Upper lobe of left lung (tissue), 6 donors: ENCODE data around the gene SLC5A12. TPM values are rescaled to one million over a fixed set of nuclear protein-coding genes. Genes with fewer than 3 reads are reported as not detected.

Experiments
- ATAC-seq, 2 donors: fragments of 200-7000 bp; cut with Tn5 transposase; one replicate each; pipeline ENCODE4 v1.9.1; 2022; ENCODE audit warnings: mild to moderate bottlenecking in 2 of 2, moderate library complexity in 2 of 2; ENCODE audit not compliant: low FRiP score in 2 of 2
- DNase-seq, 2 donors: peaks; one replicate each; pipeline ENCODE4 v3.0.0-alpha.2; 2019 to 2020
- H3K27ac ChIP-seq, 4 donors: fragments of 200-600 bp; sonication (generic); one replicate each; pipeline ENCODE4 v1.5.1; 2016 to 2019
- H3K27me3 ChIP-seq, 4 donors: fragments of 200-600 bp; sonication (generic); one replicate each; pipeline ENCODE4 v1.5.1; 2017 to 2019
- H3K36me3 ChIP-seq, 4 donors: fragments of 200-600 bp; sonication (generic); one replicate each; pipeline ENCODE4 v1.5.1; 2016 to 2019
- H3K4me1 ChIP-seq, 4 donors: fragments of 200-600 bp; sonication (generic); one replicate each; pipeline ENCODE4 v1.5.1; 2018 to 2019
- H3K4me3 ChIP-seq, 4 donors: fragments of 200-600 bp; sonication (generic); one replicate each; pipeline ENCODE4 v1.5.1; 2017 to 2019; ENCODE audit warnings: mild to moderate bottlenecking in 2 of 4, moderate library complexity in 1 of 4
- H3K9me3 ChIP-seq, 4 donors: fragments of 200-600 bp; sonication (generic); one replicate each; pipeline ENCODE4 v1.5.1; 2018 to 2019
- EP300 ChIP-seq, 4 donors: sonication (generic); formaldehyde crosslinking; IDR thresholded peaks; one replicate each; pipeline ENCODE4 v1.5.1; 2017; ENCODE audit warnings: antibody characterized with exemption in 4 of 4, control low read depth in 2 of 4
- POLR2A ChIP-seq, 4 donors: fragments of 450-650 bp; IDR thresholded peaks; one replicate each; pipeline ENCODE4 v1.5.1; 2016 to 2017; ENCODE audit warnings: antibody characterized with exemption in 4 of 4, mild to moderate bottlenecking in 2 of 4
- POLR2AphosphoS5 ChIP-seq, 2 donors: sonication (generic); formaldehyde crosslinking; IDR thresholded peaks; one replicate each; pipeline ENCODE4 v1.5.1; 2017; ENCODE audit warnings: antibody characterized with exemption in 2 of 2
- WGBS, 2 donors: methylation state at CpG; one replicate each; pipeline ENCODE4 v1.1.5; 2017 to 2018; 5-methylcytosine and 5-hydroxymethylcytosine counted together
- total RNA-seq, 6 donors: library from RNA; depleted of rRNA in 4 of 6; stranded (reverse); fragments of >200 nt in 4 of 6; gene quantifications; one replicate each; pipeline versions ENCODE4 v1.1.0 to v1.2.1, GENCODE V29; 2016 to 2021
- TF ChIP-seq, protein P1 (sequence below), 6 experiments: fragments of 450-650 bp in 4 of 6; fragments of 200-600 bp in 2 of 6; sonication (generic) in 2 of 6; IDR thresholded peaks; one replicate each; pipeline ENCODE4 v1.5.1; 2016 to 2019; ENCODE audit warnings: antibody characterized with exemption in 6 of 6
- donor health status: DM: no; HTN: no; CAD: no; lungs with moderate emphysema.
- donor health status: DM: no; HTN: yes; CAD: no; lungs with severe emphysema.

Gene SLC5A12
- total RNA-seq, 6 donors from 2014 or later = not detected

- H3K36me3 ChIP-seq = no peaks in the 10 kb centered on the region
- no peak overlapping the region for H3K27ac ChIP-seq
- 78 to 87% methylated on average over 1 of the region's 1 CpG for WGBS, 2 donors
- no peaks in the 10 kb centered on the region for H3K4me1 ChIP-seq
- no peak overlapping the region for H3K4me3 ChIP-seq
- ATAC-seq (no peak), DNase-seq (no peak)
- TF ChIP-seq, protein P1, sequence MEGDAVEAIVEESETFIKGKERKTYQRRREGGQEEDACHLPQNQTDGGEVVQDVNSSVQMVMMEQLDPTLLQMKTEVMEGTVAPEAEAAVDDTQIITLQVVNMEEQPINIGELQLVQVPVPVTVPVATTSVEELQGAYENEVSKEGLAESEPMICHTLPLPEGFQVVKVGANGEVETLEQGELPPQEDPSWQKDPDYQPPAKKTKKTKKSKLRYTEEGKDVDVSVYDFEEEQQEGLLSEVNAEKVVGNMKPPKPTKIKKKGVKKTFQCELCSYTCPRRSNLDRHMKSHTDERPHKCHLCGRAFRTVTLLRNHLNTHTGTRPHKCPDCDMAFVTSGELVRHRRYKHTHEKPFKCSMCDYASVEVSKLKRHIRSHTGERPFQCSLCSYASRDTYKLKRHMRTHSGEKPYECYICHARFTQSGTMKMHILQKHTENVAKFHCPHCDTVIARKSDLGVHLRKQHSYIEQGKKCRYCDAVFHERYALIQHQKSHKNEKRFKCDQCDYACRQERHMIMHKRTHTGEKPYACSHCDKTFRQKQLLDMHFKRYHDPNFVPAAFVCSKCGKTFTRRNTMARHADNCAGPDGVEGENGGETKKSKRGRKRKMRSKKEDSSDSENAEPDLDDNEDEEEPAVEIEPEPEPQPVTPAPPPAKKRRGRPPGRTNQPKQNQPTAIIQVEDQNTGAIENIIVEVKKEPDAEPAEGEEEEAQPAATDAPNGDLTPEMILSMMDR (IDR thresholded peaks at IDR 0.05) = no peak
- no peak for TF ChIP-seq POLR2AphosphoS5 (IDR thresholded peaks at IDR 0.05)
- no peak for TF ChIP-seq EP300 (IDR thresholded peaks at IDR 0.05)
- no peak for TF ChIP-seq POLR2A (IDR thresholded peaks at IDR 0.05)
- H3K9me3 ChIP-seq = no peaks in the 10 kb centered on the region
- H3K27me3 ChIP-seq = no peaks in the 10 kb centered on the region
Measured at GRCh38 chr11:26729284-26729683, 7.4 kb upstream of the SLC5A12 start.

GRCh38 chr11:26726960-26727359, 5.1 kb upstream of the SLC5A12 start:
- no peaks in the 10 kb centered on the region for H3K9me3 ChIP-seq
- H3K27me3 ChIP-seq = no peaks in the 10 kb centered on the region
- H3K36me3 ChIP-seq = no peaks in the 10 kb centered on the region
- TF ChIP-seq POLR2A (IDR thresholded peaks at IDR 0.05) (no peak), EP300 (IDR thresholded peaks at IDR 0.05) (no peak), POLR2AphosphoS5 (IDR thresholded peaks at IDR 0.05) (no peak)
- TF ChIP-seq, protein P1 (IDR thresholded peaks at IDR 0.05) = no peak
- H3K27ac ChIP-seq = no peak overlapping the region
- WGBS, 2 donors = 91 to 96% methylated on average over 3 of the region's 3 CpGs
- no peak for ATAC-seq
- DNase-seq = no peak
- H3K4me1 ChIP-seq = no peaks in the 10 kb centered on the region
- H3K4me3 ChIP-seq = no peak overlapping the region

DNA sequence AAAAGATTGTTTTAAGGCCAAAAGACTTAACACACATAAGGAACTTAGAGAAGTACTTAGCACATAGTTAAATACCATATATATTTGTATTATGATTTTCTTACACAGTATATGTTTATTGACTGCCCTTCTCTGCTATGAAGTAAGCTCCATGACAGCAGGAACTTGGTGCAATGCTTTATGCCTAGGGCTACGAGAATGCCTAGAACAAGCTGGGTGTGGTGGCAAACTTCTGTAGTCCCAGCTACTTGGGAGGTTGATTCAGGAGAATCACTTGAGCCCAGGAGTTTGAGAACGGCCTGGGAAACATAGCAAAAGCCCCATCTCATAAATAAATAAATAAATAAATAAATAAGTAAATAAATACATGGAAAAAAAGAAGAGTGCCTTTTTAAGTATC, 1.9 kb downstream of the SLC5A12 start:
- Histone ChIP-seq H3K36me3 (no peaks in the 10 kb centered on the region), H3K4me1 (no peaks in the 10 kb centered on the region), H3K9me3 (no peaks in the 10 kb centered on the region), H3K27me3 (no peaks in the 10 kb centered on the region), H3K4me3 (no peak overlapping the region), H3K27ac (no peak overlapping the region)
- ATAC-seq (no peak), DNase-seq (no peak)
- 79 to 82% methylated on average over 2 of the region's 2 CpGs for WGBS, 2 donors
- TF ChIP-seq EP300 (IDR thresholded peaks at IDR 0.05) (no peak), POLR2AphosphoS5 (IDR thresholded peaks at IDR 0.05) (no peak), POLR2A (IDR thresholded peaks at IDR 0.05) (no peak)
- TF ChIP-seq, protein P1 (IDR thresholded peaks at IDR 0.05) = no peak

DNA sequence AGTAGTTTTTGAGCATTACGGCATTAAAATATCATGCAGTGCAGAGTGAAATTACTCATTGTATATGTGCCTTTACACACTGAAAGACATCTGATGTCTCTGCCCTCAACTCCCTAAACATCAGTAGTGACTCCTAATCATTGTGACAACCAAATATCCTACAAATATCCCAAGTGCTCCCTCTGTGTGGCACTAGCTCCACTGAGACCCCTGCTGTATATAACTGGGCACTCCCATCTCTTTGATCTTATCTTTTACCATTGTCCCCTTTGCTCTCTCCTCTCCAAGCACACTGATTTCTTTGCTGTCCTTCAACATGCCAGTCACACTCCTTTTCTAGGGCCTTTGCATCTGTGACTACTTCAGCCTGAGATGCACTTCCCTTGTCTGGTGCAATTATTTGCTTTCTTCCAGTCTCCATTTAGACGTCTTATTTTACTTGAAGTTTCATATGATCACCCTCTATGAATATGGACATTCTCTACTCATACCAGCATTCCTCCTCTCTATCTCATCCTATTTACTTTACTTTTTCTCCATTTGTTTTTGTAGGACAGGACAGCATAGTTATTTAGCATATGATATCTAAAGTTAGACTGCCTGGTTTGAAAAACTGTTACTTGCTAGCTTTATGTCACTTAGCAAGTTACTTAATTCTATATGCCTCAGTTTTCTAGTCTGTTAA, 2.4 kb downstream of the SLC5A12 start:
- Histone ChIP-seq H3K9me3 (no peaks in the 10 kb centered on the region), H3K4me1 (no peaks in the 10 kb centered on the region), H3K36me3 (no peaks in the 10 kb centered on the region), H3K27ac (no peak overlapping the region), H3K27me3 (no peaks in the 10 kb centered on the region), H3K4me3 (no peak overlapping the region)
- DNase-seq (no peak), ATAC-seq (no peak)
- WGBS, 2 donors = 73 to 79% methylated on average over 2 of the region's 2 CpGs
- TF ChIP-seq, protein P1 (IDR thresholded peaks at IDR 0.05) = no peak
- TF ChIP-seq EP300 (IDR thresholded peaks at IDR 0.05) = no peak
- no peak for TF ChIP-seq POLR2A (IDR thresholded peaks at IDR 0.05)
- TF ChIP-seq POLR2AphosphoS5 (IDR thresholded peaks at IDR 0.05) = no peak

GRCh38 chr11:26717771-26718170, 4.1 kb downstream of the SLC5A12 start:
- H3K36me3 ChIP-seq = no peaks in the 10 kb centered on the region
- DNase-seq = no peak
- H3K27ac ChIP-seq = no peak overlapping the region
- no peaks in the 10 kb centered on the region for H3K27me3 ChIP-seq
- H3K4me3 ChIP-seq = no peak overlapping the region
- no peaks in the 10 kb centered on the region for H3K4me1 ChIP-seq
- no peak for ATAC-seq
- TF ChIP-seq, protein P1 (IDR thresholded peaks at IDR 0.05) = no peak
- TF ChIP-seq EP300 (IDR thresholded peaks at IDR 0.05) (no peak), POLR2AphosphoS5 (IDR thresholded peaks at IDR 0.05) (no peak), POLR2A (IDR thresholded peaks at IDR 0.05) (no peak)
- H3K9me3 ChIP-seq = no peaks in the 10 kb centered on the region
